DMS114 treated with DMSO at 0.1 percent for 48 hours (cell line): Measurements from ENCODE around the gene MINK1.
"Not testable (repeated sequence)": the region's sequence is repeated elsewhere in the genome, so short reads cannot be mapped to it uniquely, and the experiment has no call there.

Experiments used
- DNase-seq: peaks from one replicate; lab custom pipeline; 2025; ENCODE audit not compliant: unreplicated experiment; lab: John Stamatoyannopoulos, UW

Gene MINK1

DNA sequence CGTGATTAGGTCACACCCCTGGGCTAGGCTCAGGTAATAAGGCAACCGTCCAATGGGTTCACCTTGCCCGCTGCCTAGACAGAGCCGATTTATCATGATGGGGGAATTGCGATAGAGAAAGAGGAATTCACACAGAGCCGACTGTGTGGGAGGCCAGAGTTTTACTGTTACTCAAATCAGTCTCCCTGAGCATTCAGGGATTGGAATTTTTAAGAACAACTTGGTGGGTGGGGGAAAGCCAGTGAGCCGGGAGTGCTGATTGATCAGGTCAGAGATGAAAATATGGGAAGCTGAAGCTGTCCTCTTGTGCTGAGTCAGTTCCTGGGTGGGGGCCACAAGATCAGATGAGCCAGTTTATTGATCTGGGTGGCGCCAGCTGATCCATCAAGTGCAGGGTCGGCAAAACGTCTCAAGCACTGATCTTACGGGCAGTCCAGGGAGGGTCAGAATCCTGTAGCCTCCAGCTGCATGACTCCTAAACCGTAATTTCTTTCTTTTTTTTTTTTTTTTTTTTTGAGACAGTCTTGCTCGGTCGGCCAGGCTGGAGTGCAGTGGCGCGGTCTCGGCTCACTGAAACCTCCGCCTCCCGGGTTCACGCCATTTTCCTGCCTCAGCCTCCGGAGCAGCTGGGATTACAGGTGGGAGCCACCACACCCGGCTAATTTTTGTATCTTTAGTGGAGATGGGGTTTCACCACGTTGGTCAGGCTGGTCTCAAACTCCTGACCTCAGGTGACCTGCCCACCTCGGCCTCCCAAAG, 93.6 kb downstream of the MINK1 start:
- DNase-seq, result not testable (repeated sequence)

DNA sequence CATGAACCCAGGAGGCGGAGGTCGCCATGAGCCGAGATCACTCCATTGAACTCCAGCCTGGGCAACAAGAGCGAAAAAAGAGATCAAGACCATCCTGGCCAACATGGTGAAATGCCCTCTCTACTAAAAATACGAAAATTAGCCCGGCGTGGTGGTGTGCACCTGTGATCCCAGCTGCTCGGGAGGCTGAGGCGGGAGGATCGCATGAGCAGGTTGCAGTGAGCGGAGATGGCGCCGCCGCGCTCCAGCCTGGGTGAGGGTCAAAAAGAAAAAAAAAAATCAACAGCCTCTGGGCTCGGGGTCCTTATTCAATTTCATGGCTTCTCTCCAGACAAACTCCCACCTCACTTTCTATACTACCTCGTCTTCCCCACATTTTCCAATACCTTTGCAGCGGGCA, 95.7 kb downstream of the MINK1 start:
- DNase-seq, result no peak

DNA sequence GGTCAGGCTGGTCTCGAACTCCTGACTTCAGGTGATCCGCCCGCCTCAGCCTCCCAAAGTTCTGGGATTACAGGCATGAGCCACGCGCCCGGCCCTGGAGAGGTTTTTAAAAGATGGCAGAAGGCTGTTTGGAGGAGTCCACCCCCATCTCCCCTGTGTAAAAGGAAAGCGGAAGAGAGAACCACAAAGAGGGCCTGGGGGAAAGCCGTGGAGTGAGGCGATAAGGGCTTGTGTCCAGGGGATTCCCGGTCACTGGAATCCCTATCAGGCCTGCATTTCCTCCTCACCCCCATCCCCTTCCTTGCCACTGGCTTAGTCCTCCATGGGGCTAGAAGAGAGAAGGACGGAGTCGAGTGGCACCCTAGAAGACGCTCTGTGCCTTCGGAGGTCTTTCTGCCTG, 98.8 kb downstream of the MINK1 start, which contains the start of gene GP1BA:
TSS of gene GP1BA (plus strand) at position 315 of the 400 bp plus-strand sequence. CDS start 328 bp downstream, outside the sequence.
- no peak for DNase-seq

- DNase-seq, result no peak
Measured at GRCh38 chr17:4932756-4933155, 99.6 kb downstream of the MINK1 start.

GRCh38 chr17:4933646-4934045, 100.5 kb downstream of the MINK1 start:
- no peak for DNase-seq

GRCh38 chr17:4934173-4934979, 101.2 kb downstream of the MINK1 start:
- no peak for DNase-seq

DNA sequence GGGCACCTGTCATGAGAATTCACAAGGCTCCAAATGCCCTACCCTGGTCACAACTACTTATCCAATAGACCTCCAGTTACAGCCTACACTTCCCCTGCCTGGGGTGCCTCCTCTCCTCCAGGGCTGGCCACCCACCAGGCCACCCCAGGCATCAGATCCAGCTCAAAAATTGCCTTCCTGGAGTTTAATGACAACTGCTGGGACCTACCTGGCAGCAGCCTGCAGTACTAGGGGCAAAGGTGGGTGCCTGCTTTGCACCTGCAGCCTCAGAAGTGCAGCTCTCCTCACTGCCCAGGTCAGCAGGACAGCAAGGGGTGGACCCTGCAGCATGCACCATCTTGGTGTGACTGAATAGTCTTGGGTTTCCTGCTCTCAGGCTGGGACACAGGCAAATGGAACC, 102.5 kb downstream of the MINK1 start:
- DNase-seq, result no peak

DNA sequence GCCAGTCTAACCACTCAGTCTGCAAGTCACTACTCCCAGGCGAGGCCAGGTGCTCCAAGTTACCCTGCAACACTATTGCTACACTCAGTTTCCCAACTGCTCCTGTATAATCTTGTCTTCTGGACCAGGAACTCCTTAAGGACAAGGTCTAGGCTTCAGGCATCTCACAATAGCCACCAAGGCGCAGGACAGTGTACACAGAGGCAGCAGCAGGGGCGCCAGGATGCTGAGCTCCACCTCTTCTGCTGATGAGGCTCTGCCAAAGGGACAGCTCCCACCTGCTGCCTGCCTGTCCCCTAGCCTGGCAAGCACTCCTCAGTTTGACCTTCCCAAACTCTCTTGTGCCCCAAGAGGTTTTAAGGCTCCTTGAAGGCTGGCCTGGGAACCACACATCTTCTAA, 103.3 kb downstream of the MINK1 start:
- no peak for DNase-seq

GRCh38 chr17:4937553-4937952, 104.4 kb downstream of the MINK1 start:
- DNase-seq, result no peak

DNA sequence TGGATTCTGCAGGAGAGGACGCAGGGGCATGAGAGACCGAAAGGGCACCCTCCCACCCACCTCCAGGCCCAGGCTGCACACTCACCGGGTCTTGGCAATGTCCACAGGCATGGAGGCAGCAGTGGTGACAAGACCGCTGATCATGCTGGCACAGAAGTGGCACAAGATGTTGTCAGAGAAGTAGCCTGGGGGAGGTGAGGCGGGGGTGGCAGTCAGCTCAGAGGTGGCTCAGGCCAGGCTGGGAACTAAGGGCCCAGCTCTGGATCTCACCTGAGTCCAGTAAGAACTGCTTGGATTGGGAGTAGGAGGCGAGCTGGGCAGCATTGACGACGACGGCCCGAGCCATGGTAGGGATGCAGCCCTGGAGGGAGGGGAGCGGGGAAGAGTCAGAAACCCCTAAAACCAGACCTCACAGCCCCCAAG, 104.9 kb downstream of the MINK1 start:
- no peak for DNase-seq

- DNase-seq, result no peak
Measured at GRCh38 chr17:4938688-4939545, 105.8 kb downstream of the MINK1 start.

DNA sequence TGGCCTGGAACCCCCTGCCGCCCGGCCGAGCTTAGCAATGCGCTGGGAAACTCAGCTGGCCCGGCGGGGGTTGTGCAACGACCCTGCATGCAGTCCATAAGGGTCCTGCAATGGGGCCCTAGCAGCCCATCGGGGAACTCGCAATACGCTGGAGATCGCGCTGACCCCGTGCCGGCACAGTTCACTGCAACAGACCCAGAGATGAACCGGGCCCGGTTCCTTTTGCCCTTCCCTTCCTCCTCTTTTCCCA, 106.3 kb downstream of the MINK1 start:
- no peak for DNase-seq

DNA sequence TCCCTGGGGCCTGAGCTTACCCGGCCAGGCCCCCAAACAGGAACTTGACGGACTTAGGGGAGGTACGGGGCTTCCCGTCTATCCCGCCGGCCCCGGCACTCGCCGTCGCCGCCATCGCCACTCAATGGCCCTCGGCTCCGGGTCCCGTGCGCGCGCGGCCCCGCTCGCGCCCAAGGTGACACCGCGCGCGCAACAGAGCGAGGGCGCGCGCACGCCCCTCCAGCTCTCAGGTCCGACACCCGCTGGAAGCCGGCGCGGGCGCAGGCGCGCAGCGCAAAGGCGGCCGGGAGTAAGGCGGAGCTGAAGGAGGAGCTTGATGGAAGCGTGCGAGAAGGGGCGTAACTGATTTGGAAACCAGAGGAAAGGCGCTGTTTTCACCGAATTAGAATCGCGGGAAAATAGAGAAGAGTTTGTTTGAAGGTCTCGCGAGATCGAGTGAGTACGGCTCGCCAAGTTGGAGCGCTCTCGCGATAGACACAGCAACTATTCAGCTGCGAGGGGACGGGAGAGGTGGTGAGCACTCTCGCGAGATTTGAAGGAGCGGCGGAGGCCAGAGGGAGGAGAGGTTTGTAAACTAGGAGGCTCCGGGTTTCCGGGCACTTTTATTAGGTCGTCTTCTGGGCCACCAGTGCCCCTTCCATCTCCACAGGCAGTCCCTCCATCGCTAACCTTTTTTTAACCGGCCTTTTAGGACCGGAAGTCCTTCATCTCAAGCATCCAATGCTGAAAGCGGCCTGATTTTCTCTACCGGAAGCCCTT, 106.8 kb downstream of the MINK1 start, which contains the start of the genes RNF167 and SLC25A11:
TSS of gene RNF167 (plus strand) at position 473 of the 759 bp plus-strand sequence. CDS start 642 bp downstream, outside the sequence.
TSS of gene SLC25A11 (minus strand) at position 251 of the 759 bp plus-strand sequence. CDS start at position 115, 136 bp downstream.
- peak; percentile 99 for DNase-seq

GRCh38 chr17:4940555-4941318, 107.6 kb downstream of the MINK1 start:
- no peak for DNase-seq

GRCh38 chr17:4941319-4941610, 108.1 kb downstream of the MINK1 start:
- DNase-seq, result no peak

GRCh38 chr17:4942760-4943508, 109.8 kb downstream of the MINK1 start:
- DNase-seq, result no peak

GRCh38 chr17:4944163-4944553, 111.0 kb downstream of the MINK1 start:
- DNase-seq, result no peak

GRCh38 chr17:4944554-4945175, 111.5 kb downstream of the MINK1 start:
- no peak for DNase-seq
